ENCODE measurements around the gene A3GALT2. TPM values are rescaled to one million over a fixed set of nuclear protein-coding genes. Genes with fewer than 3 reads are reported as not detected.

The A3GALT2 gene
- total RNA-seq, 3 donors from 2014 or later, result not detected

DNA sequence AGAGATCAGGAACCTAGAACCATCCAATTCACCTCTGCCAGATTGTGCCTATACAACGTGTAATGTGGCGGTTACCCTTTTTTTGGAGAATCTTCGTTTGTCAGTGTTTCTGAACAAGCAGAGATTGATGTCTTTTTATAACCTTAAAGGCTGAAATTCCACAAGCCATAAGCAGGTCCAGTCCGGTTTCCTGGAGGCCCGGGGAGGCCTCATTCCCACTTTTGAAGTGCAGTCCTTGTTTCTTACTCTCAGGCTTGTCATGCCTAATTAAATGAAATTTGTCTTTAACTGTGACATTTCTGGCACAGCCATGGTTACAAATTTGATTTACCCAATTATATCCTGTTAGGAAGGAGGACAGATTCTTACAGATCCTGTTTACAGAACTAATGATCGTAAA is 36.8 kb downstream of the A3GALT2 start:
- ATAC-seq (no peak), DNase-seq (no peak)
- TF ChIP-seq, protein P1, sequence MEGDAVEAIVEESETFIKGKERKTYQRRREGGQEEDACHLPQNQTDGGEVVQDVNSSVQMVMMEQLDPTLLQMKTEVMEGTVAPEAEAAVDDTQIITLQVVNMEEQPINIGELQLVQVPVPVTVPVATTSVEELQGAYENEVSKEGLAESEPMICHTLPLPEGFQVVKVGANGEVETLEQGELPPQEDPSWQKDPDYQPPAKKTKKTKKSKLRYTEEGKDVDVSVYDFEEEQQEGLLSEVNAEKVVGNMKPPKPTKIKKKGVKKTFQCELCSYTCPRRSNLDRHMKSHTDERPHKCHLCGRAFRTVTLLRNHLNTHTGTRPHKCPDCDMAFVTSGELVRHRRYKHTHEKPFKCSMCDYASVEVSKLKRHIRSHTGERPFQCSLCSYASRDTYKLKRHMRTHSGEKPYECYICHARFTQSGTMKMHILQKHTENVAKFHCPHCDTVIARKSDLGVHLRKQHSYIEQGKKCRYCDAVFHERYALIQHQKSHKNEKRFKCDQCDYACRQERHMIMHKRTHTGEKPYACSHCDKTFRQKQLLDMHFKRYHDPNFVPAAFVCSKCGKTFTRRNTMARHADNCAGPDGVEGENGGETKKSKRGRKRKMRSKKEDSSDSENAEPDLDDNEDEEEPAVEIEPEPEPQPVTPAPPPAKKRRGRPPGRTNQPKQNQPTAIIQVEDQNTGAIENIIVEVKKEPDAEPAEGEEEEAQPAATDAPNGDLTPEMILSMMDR (IDR thresholded peaks at IDR 0.05), result no peak
- intact Hi-C loops (cut with DNase I, micrococcal nuclease), result no loop called here
- Histone ChIP-seq H3K4me1 (ENCODE audit: low read depth) (no peaks in the 10 kb centered on the region), H3K36me3 (ENCODE audit: low read depth) (no peaks in the 10 kb centered on the region), H3K4me3 (no peak overlapping the region), H3K9me3 (no peaks in the 10 kb centered on the region)

DNA sequence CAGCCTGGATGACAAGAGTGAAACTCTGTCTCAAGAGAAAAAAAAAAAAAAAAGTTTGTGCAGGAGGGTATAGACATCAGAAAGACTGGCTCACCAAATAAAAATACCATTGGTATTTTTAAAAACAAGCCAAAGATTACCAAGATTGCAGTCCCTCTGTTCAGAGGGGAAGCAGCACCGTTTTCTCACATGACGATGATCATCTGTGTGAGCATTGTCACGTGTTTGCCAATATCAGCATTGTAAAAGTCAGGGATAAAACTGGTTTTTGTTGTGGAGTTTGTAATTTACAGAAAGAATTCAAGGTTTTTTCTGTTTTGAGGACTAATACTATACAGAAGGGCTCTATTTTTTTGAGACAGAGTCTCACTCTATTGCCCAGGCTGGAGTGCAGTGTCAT is 38.1 kb downstream of the A3GALT2 start:
- intact Hi-C loops (cut with DNase I, micrococcal nuclease), result no loop called here
- Histone ChIP-seq H3K9me3 (no peaks in the 10 kb centered on the region), H3K36me3 (ENCODE audit: low read depth) (no peaks in the 10 kb centered on the region), H3K4me1 (ENCODE audit: low read depth) (no peaks in the 10 kb centered on the region), H3K4me3 (no peak overlapping the region)
- no peak for ATAC-seq
- no peak for DNase-seq
- TF ChIP-seq, protein P1 (IDR thresholded peaks at IDR 0.05), result no peak

DNA sequence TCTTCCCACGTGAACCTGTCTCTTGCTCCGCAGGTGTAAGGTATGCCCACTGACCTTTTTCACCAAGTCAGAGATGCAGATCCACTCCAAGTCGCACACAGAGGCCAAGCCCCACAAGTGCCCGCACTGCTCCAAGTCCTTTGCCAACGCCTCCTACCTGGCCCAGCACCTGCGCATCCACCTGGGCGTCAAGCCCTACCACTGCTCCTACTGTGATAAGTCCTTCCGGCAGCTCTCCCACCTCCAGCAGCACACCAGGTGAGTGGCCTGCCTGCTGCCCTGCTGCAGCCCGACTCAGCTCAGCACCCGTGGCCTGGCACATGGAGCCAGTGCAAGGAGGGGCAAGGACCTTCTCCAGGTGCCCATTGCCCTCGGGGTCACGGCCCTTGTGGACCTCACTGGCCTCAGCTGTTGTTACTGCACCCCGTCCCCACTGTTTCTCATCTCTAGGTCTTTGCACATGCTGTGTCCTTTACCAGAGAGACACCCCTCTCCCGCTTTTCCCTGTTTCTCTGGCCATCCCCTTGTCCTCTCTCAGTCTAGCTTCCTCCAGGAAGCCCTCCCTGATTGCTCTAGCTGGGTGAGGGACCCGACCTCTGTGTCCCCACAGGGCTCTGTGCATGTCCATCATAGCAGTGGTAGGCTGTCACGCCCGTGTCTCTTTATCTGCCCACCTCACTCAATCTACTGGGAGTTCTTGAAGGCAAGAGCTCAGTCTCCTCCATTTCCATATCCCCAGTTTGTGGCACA is 39.2 kb downstream of the A3GALT2 start:
- TF ChIP-seq, protein P1 (IDR thresholded peaks at IDR 0.05), result no peak
- no peak overlapping the region for H3K4me3 ChIP-seq
- H3K36me3 ChIP-seq (ENCODE audit: low read depth), result no peaks in the 10 kb centered on the region
- H3K9me3 ChIP-seq, result no peaks in the 10 kb centered on the region
- ATAC-seq (no peak), DNase-seq (no peak)
- H3K4me1 ChIP-seq (ENCODE audit: low read depth), result no peaks in the 10 kb centered on the region
- intact Hi-C loops (cut with DNase I, micrococcal nuclease), result no loop called here

DNA sequence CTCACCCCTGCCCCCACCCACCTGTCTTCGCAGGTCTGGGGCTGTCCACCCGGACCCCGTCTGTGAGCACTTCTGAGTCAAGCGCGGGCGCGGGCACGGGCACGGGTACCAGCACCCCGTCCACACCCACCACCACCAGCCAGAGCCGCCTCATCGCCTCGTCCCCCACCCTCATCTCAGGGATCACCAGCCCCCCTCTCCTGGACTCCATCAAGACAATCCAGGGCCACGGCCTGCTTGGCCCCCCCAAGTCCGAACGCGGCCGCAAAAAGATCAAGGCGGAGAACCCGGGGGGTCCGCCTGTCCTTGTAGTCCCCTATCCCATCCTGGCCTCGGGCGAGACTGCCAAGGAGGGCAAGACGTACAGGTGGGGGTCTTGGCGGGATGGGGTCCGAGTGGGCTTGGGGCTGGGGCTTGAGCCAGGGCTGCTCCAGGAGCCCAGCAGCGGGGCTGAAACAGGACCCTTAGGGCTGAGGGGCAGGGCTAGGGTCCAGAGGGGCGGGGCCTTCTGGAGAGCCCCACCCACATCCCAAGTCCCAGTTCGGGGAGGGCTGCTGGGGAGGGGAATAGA is 40.7 kb downstream of the A3GALT2 start:
- Histone ChIP-seq H3K4me3 (no peak overlapping the region), H3K36me3 (ENCODE audit: low read depth) (no peaks in the 10 kb centered on the region), H3K9me3 (no peaks in the 10 kb centered on the region), H3K4me1 (ENCODE audit: low read depth) (no peaks in the 10 kb centered on the region)
- no peak for ATAC-seq
- no peak for DNase-seq
- intact Hi-C loops (cut with DNase I, micrococcal nuclease), result no loop called here
- TF ChIP-seq, protein P1 (IDR thresholded peaks at IDR 0.05), result no peak

DNA sequence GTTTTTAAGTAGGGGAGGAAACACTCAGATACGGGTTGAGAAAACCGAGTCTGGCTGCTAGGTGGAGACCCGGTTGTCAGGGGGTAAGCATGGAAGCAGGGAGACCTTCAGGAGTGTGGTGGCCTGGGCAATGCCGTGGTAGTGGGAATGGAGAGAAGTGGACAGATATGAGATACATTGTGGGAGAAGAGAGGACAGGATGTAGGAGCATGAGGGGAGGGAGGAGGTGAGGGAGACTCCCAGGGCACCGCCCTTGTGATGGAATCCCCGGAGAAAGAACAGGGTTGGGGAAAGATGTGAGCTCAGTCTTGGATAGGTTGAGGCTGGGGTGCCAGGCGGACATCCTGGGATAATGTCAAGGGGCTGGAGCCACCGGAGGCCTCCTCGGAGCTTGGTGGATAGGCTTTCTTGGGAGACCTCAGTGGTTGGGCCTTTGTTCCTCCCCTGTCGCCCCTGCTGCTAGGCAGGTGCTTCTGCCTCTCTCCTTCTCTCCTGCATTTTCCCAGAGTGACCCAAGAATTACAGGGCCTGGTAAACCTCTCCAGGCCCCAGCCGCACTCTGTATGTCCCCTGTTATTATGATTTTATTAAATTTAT is 43.3 kb downstream of the A3GALT2 start:
- DNase-seq, result no peak
- ATAC-seq, result no peak
- intact Hi-C loops (cut with DNase I, micrococcal nuclease), result no loop called here
- H3K9me3 ChIP-seq, result no peaks in the 10 kb centered on the region
- H3K36me3 ChIP-seq (ENCODE audit: low read depth), result no peaks in the 10 kb centered on the region
- no peak overlapping the region for H3K4me3 ChIP-seq
- H3K4me1 ChIP-seq (ENCODE audit: low read depth), result no peaks in the 10 kb centered on the region
- TF ChIP-seq, protein P1 (IDR thresholded peaks at IDR 0.05), result no peak

All from mucosa of descending colon (tissue), 3 donors.